Measurements from ENCODE around the gene KCND3. TPM values are rescaled to one million over a fixed set of nuclear protein-coding genes. Genes with fewer than 3 reads are reported as not detected.

KCND3 gene
- total and polyA plus RNA-seq, 12 donors, result 0.39 to 6.7 (median 3.1) TPM

DNA sequence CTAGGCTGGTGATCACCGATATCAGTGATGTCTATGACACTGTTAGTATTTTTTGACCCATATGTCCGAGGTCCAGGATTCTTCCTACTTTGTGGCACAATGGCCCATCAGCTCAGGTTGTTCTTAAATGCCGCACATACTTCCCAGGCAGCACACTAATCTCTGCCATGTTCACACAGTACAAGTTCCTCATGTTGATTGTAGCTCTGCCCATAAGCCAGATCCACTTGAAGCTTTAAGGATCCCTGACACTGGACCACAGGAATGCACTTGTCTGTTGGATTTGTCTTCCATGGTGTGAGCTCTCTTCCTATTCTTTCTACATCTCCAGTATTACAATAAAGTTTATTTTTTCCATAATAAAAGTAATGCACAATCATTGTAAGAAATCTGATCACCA, 164.3 kb downstream of the KCND3 start:
- no peak for TF ChIP-seq POLR2A (IDR thresholded peaks at IDR 0.05)
- TF ChIP-seq, protein P1, sequence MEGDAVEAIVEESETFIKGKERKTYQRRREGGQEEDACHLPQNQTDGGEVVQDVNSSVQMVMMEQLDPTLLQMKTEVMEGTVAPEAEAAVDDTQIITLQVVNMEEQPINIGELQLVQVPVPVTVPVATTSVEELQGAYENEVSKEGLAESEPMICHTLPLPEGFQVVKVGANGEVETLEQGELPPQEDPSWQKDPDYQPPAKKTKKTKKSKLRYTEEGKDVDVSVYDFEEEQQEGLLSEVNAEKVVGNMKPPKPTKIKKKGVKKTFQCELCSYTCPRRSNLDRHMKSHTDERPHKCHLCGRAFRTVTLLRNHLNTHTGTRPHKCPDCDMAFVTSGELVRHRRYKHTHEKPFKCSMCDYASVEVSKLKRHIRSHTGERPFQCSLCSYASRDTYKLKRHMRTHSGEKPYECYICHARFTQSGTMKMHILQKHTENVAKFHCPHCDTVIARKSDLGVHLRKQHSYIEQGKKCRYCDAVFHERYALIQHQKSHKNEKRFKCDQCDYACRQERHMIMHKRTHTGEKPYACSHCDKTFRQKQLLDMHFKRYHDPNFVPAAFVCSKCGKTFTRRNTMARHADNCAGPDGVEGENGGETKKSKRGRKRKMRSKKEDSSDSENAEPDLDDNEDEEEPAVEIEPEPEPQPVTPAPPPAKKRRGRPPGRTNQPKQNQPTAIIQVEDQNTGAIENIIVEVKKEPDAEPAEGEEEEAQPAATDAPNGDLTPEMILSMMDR (IDR thresholded peaks at IDR 0.05), result no peak
- 80 to 90% (median 86%) methylated on average over 3 of the region's 3 CpGs for WGBS, 4 donors
- H3K4me1 ChIP-seq (replicated peaks in 1 of 2), result no peaks in the 10 kb centered on the region
- H3K27ac ChIP-seq, result no peak overlapping the region
- DNase-seq, result no peak
- no peaks in the 10 kb centered on the region for H3K36me3 ChIP-seq (replicated peaks in 1 of 2)
- H3K9me3 ChIP-seq (replicated peaks in 1 of 3), result no peaks in the 10 kb centered on the region
- intact Hi-C loops (cut with DNase I), result no loop called here
- H3K4me3 ChIP-seq, result no peak overlapping the region
- no peaks in the 10 kb centered on the region for H3K27me3 ChIP-seq

DNA sequence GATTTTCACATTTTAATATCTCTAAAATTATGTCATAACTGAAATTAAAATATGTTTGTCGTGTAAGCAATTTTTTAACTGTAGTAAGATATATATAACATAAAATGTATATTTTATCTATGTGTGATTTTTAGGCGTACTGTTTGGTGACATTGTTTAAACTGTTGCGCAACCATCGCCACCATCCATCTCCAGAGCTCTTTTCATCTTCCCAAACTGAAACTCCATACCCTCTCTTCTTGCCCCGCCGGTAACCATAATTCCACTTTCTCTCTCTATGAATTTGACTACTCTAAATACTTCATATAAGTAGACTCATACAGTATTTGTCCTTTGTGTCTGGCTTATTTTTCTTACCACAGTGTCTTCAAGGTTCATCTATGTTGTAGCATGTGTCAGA, 167.3 kb downstream of the KCND3 start:
- no peak overlapping the region for H3K4me3 ChIP-seq
- WGBS, 4 donors, result 91 to 97% (median 93%) methylated on average over 6 of the region's 6 CpGs
- DNase-seq, result no peak
- intact Hi-C loops (cut with DNase I), result no loop called here
- H3K9me3 ChIP-seq (replicated peaks in 1 of 3), result no peaks in the 10 kb centered on the region
- H3K4me1 ChIP-seq (replicated peaks in 1 of 2), result no peaks in the 10 kb centered on the region
- no peaks in the 10 kb centered on the region for H3K36me3 ChIP-seq (replicated peaks in 1 of 2)
- no peaks in the 10 kb centered on the region for H3K27me3 ChIP-seq
- TF ChIP-seq POLR2A (IDR thresholded peaks at IDR 0.05), result no peak
- TF ChIP-seq, protein P1 (IDR thresholded peaks at IDR 0.05), result no peak
- no peak overlapping the region for H3K27ac ChIP-seq

DNA sequence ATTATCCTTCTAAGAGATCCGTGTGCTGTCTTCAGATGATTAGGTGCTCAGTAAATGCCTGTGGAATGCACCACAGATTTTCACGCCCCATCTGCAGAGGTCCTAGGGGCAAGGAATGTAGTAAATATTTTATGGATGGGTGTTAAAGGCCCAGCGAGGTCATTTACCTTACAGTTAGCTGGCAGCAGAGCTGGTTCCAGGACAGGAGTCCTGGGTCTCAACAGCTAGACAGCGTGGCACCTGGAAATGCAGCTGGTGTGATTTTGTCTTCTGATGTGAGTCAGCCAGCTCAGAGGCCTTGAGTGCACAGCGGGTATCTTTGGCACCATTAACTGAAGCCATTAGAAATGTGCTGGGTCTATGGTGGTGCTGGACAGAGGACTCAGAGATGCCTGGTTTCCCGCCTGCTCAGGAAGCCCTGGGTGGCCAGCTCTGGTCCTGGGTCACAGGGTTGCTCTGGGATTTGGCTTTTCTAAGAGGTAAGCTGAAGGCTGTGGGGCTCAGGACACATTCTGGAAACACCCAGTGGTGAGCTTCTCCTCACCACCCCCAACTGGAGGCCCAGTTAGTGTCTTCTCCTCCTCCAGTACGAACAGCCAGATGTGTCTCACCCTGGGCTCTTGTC, 168.2 kb downstream of the KCND3 start:
- intact Hi-C loops (cut with DNase I), result no loop called here
- Histone ChIP-seq H3K36me3 (replicated peaks in 1 of 2) (no peaks in the 10 kb centered on the region), H3K4me1 (replicated peaks in 1 of 2) (no peaks in the 10 kb centered on the region), H3K27me3 (no peaks in the 10 kb centered on the region), H3K27ac (no peak overlapping the region), H3K9me3 (replicated peaks in 1 of 3) (no peaks in the 10 kb centered on the region), H3K4me3 (no peak overlapping the region)
- no peak for DNase-seq
- 68 to 85% (median 74%) methylated on average over 5 to 7 of the region's 7 CpGs for WGBS, 4 donors
- TF ChIP-seq, protein P1 (IDR thresholded peaks at IDR 0.05), result no peak
- no peak for TF ChIP-seq POLR2A (IDR thresholded peaks at IDR 0.05)

DNA sequence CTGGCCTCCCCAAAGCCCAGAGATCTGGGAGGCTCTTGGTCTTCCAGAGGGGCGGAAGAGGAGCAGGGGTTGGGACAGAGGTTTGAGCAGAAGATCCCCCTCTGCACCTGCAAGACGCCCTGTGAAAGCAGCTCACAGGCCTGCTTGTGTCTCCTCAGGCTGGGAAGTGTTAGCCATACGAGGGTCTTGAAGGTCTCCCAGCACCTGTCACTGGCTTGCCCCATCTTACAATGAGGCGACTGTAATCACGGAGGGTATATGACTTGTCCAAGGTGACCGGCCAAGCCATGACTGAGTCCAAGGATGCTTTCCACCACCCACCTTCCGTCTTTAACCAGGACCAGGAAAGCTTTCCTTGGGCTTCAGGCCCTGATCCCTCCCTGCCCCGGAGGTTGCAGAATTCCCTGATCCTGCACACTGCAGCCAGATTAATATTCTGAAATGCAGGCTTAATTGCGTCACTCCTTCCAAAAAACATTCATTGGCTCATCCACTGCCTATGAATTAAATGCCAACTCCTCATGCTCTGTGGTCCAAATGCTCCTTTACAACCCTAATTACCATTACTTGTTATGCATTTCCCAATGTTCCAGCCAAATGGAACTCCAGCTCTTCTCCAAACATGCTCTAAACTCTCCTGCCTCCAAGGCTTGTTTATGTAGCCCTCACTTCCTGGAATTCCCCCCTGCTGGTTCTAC, 169.8 kb downstream of the KCND3 start:
- TF ChIP-seq, protein P1 (IDR thresholded peaks at IDR 0.05), result no peak
- H3K4me3 ChIP-seq, result no peak overlapping the region
- no peaks in the 10 kb centered on the region for H3K4me1 ChIP-seq (replicated peaks in 1 of 2)
- no peaks in the 10 kb centered on the region for H3K27me3 ChIP-seq
- H3K27ac ChIP-seq, result no peak overlapping the region
- H3K9me3 ChIP-seq (replicated peaks in 1 of 3), result no peaks in the 10 kb centered on the region
- H3K36me3 ChIP-seq (replicated peaks in 1 of 2), result no peaks in the 10 kb centered on the region
- intact Hi-C loops (cut with DNase I), result no loop called here
- DNase-seq, result no peak
- 73 to 85% (median 81%) methylated on average over 5 to 9 of the region's 9 CpGs for WGBS, 4 donors
